GM18867 (cell line): ENCODE results near the gene FHAD1.

Source experiments
- ATAC-seq: cut with Tn5 transposase; IDR thresholded peaks from one replicate; pipeline ENCODE4 v1.9.1; 2021; ENCODE audit warnings: mild to moderate bottlenecking, moderate library complexity; ENCODE audit not compliant: unreplicated experiment

FHAD1 gene

GRCh38 chr1:15245593-15246360 lies 1.2 kb upstream of the FHAD1 start:
- ATAC-seq: no peak

GRCh38 chr1:15248216-15248615 lies 1.2 kb downstream of the FHAD1 start:
- ATAC-seq: no peak

GRCh38 chr1:15249081-15249480 lies 2.1 kb downstream of the FHAD1 start:
- ATAC-seq: no peak

DNA sequence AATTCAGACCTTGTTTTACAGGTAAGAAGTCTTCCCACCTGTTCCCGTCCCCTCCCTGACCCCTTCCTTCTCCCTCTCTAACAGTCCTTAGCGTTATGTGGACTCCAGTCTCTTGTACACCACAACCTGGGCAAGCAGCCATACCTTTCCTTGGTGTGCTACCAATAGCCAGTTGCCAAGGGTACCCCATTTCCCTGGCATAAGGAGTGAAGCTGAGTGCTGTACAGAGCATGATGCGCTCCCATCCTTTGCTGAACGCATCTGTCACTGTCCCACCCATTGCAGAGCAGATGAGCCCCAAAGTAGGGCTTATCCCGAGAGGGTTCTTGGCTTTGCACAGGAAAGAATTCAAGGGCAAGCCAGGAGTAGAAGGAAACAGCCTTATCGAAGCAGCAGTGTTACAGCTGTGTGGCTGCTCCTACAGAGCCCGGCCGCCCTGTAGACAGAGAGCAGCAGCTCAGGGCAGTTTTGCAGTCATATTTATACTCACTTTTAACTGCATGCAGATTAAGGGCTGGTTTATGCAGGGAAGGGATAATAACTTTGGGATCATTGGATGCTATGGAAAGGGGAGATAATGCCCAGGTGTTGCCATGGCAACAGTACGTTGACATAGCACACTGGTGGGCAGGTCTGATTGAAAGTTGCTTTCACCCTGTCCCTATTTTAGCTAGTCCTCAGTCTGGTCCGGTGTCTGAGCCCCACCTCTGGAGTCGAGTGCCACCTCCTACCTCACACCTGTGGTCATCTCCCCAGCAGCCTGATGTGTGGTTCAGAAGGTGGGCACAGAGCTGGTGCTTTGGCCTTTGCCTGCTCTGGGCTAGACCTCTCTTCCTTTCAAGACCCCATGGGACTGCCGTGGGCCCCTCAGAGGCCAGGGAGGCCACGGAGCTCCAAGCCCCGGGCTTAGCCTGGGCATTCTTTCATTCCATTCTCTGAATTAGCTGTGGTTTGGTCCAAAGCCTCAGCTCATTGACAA lies 5.1 kb downstream of the FHAD1 start:
- no peak for ATAC-seq

GRCh38 chr1:15254559-15254958 lies 7.5 kb downstream of the FHAD1 start:
- ATAC-seq: no peak

- ATAC-seq: no peak
These were observed 8.6 kb downstream of the FHAD1 start for GRCh38 chr1:15255582-15256149.

DNA sequence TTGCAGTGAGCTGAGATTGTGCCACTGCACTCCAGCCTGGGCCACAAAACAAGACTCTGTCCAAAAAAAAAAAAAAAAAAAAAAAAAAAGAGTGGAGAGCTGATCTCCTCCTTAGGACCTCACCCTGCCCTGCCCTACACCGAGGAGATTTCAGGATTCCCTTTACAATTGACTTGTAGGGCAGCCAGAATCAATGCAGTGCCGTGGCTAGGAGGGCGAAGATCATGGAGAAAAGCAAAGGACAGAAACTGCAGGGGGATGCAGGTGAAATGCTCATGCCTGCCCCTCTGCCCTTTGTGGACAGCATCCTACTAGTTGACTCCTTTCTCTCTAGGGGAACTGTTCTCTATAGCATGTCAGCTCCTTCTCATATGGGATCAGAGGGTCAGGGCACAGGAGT lies 9.6 kb downstream of the FHAD1 start:
- ATAC-seq: no peak

GRCh38 chr1:15257309-15257708 lies 10.3 kb downstream of the FHAD1 start:
- no peak for ATAC-seq

- ATAC-seq: no peak
These were observed 12.0 kb downstream of the FHAD1 start for GRCh38 chr1:15258833-15259621.

GRCh38 chr1:15259622-15260007 lies 12.6 kb downstream of the FHAD1 start:
- no peak for ATAC-seq

DNA sequence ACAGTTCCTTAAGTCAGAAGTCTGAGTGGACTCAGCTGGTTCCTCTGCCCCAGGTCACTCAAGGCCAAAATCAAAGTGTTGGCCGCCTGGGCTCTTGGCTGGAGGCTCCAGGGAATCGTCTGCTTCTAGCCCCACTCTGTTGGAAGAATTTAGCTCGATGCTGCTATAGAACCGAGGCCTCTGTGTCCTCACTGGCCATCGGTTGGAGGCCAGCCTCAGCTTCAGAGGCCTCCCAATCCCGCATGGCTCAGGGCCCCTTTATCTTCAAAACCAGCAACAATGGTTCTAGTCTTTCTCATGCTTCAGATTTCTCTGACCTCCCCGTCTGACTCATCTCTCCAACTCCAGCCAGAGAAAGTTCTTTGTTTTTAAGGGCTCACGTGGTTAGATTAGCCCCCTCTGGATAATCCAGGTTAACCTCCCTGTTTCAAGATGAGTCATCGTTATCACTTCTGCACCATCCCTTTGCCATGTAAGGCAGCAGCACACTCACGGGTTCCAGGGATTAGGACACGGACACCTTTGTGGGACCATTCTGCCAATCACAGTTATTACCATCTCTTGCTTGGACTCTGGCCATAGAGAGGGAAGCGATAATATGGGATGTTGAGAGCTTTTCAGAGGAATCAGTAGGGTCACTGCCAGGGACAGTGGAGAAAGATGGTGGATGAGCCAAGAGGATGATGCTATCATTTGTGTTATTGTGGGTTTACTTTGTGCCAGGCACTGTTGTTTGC lies 13.6 kb downstream of the FHAD1 start:
- no peak for ATAC-seq

- ATAC-seq: no peak
These were observed 14.4 kb downstream of the FHAD1 start for GRCh38 chr1:15261155-15262002.

DNA sequence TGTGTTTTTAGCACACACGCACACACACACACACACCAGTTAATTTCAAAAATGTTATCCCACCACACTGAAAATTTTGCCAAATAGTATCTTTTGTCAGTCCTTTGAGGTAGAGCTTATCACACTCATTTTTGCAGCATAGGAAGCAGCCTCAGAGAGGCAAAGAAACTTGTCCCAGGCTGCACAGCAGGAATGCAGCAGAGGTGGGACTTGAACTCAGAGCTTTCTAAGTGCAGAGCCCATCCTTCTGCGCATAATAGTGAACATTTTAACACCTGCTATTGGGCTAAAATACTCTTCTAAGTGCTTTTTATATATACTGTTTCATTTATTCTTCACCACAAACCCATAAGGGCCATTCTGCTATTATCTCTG lies 15.0 kb downstream of the FHAD1 start:
- no peak for ATAC-seq

- ATAC-seq: no peak
These were observed 15.7 kb downstream of the FHAD1 start for GRCh38 chr1:15262706-15263105.

GRCh38 chr1:15264769-15265168 lies 17.7 kb downstream of the FHAD1 start:
- no peak for ATAC-seq

GRCh38 chr1:15271196-15271595 lies 24.2 kb downstream of the FHAD1 start:
- no peak for ATAC-seq

GRCh38 chr1:15272009-15272781 lies 25.2 kb downstream of the FHAD1 start:
- ATAC-seq: no peak

- no peak for ATAC-seq
These were observed 25.7 kb downstream of the FHAD1 start for GRCh38 chr1:15272782-15273127.

- no peak for ATAC-seq
These were observed 26.3 kb downstream of the FHAD1 start for GRCh38 chr1:15273274-15273673.
